Right ventricle myocardium inferior (tissue), 1 donor: Measurements from ENCODE around the gene KLHL4. TPM values are rescaled to one million over a fixed set of nuclear protein-coding genes. Genes with fewer than 3 reads are reported as not detected.
"Not testable (repeated sequence)": the region's sequence is repeated elsewhere in the genome, so short reads cannot be mapped to it uniquely, and the experiment has no call there.

Experiments used
- ATAC-seq: fragments of 200-7000 bp; cut with Tn5 transposase; one replicate; pipeline ENCODE4 v1.9.1; 2020; ENCODE audit warnings: mild to moderate bottlenecking, moderate library complexity
- DNase-seq: peaks from one replicate; pipeline ENCODE4 v3.0.0; 2021; ENCODE audit errors: missing footprints
- intact Hi-C: fragments of 100-400 bp; cut with DNase I; formaldehyde crosslinking; loops from one replicate; pipeline ENCODE4 v1.11.0; 2022
- long read RNA-seq: library from polyadenylated mRNA; unstranded; transcript quantifications from one replicate; pipeline ENCODE4 v2.0.0, GENCODE V29; 2021
- total RNA-seq: library from RNA; stranded (reverse); fragmentation: NEBNext Ultra II Directional; extraction: Animal tissue kit (Norgen Biotek cat#: 25700); gene quantifications from one replicate; pipeline ENCODE4 v1.2.1, GENCODE V29; 2021
- donor health status: DM: no; HTN: yes; CAD: no; lungs with severe emphysema.

Gene KLHL4, protein sequence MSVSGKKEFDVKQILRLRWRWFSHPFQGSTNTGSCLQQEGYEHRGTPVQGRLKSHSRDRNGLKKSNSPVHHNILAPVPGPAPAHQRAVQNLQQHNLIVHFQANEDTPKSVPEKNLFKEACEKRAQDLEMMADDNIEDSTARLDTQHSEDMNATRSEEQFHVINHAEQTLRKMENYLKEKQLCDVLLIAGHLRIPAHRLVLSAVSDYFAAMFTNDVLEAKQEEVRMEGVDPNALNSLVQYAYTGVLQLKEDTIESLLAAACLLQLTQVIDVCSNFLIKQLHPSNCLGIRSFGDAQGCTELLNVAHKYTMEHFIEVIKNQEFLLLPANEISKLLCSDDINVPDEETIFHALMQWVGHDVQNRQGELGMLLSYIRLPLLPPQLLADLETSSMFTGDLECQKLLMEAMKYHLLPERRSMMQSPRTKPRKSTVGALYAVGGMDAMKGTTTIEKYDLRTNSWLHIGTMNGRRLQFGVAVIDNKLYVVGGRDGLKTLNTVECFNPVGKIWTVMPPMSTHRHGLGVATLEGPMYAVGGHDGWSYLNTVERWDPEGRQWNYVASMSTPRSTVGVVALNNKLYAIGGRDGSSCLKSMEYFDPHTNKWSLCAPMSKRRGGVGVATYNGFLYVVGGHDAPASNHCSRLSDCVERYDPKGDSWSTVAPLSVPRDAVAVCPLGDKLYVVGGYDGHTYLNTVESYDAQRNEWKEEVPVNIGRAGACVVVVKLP
- 0.89 TPM for total RNA-seq
- long read RNA-seq, full-length matches to known transcripts = 1 of 1 reads
- long read RNA-seq, partial matches to known transcripts = 0 of 1 reads
- long read RNA-seq, other reads (novel, unspliced or antisense) = 0 of 1 reads

DNA sequence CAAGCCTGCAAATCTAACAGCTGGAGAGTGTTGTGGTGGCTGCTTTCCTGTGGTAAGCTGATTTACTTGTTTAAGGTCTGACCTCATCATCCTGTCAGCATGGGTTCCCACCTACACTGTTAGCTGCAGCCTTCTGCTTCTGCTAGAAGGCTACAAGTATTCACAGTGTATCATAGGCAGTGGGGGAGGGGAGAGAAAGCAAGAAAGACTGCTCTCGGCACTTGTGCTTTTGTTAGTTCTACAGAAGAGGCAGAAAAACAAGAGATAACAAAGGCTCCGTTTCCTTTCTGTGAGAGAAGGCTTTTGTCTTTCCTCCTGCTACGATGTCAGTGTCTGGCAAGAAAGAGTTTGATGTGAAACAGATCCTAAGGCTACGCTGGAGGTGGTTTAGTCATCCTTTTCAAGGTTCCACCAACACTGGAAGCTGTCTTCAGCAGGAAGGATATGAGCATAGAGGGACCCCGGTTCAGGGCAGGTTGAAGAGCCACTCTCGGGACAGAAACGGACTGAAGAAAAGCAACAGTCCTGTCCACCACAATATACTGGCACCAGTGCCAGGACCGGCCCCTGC lies at the start of gene KLHL4:
Gene KLHL4, plus strand, starts transcription at position 232 of the 571 bp plus-strand sequence. Its CDS starts 92 bp downstream, at position 324.
- intact Hi-C loops = no loop called here
- ATAC-seq = no peak
- no peak for DNase-seq

GRCh38 chrX:87468941-87469340 lies 48.7 kb upstream of the KLHL4 start:
- ATAC-seq (no peak), DNase-seq (no peak)
- intact Hi-C loops = no loop called here

- intact Hi-C loops = no loop called here
- no peak for ATAC-seq
- no peak for DNase-seq
Measured at GRCh38 chrX:87475793-87476192, 41.8 kb upstream of the KLHL4 start.

DNA sequence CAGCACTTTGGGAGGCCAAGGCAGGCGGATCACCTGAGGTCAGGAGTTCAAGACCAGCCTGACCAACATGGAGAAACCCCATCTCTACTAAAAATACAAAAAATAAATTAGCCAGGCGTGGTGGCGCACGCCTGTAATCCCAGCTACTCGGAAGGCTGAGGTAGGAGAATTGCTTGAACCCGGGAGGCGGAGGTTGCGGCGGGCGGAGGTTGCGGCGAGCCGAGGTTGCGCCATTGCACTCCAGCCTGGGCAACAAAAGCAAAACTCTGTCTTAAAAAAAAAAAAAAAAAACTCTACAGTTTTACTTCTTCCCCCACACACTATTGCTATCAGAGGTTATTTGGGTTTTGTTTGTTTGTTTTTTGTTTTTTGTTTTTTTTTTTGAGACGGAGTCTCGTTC lies 38.9 kb upstream of the KLHL4 start:
- intact Hi-C loops, ATAC-seq, DNase-seq: not testable (repeated sequence)

GRCh38 chrX:87489071-87489470 lies 28.5 kb upstream of the KLHL4 start:
- ATAC-seq (no peak), DNase-seq (no peak)
- intact Hi-C loops = no loop called here

GRCh38 chrX:87515836-87516235 lies 1.8 kb upstream of the KLHL4 start:
- DNase-seq (no peak), ATAC-seq (no peak)
- intact Hi-C loops = no loop called here

GRCh38 chrX:87516717-87517121 lies 883 bp upstream of the KLHL4 start:
- no peak for ATAC-seq
- intact Hi-C loops = no loop called here
- no peak for DNase-seq

DNA sequence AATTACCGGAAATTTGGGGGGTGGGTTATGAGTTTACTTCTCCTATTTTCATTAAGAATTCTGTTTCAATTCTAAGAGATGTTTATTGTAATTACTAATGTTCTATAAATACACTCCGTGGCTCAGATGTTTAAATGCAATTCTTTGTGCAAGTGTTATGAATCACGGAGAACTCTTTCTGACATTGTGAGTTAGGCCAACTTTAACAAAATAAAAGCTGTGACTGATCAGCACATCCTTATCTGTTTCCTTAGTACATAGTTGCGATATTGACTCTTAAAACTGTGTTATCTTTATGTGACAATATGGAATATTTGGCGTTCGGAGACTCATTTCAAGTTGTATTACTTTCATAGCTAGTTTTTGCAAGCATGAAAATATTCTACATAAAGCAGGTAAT lies 902 bp downstream of the KLHL4 start:
- no peak for DNase-seq
- ATAC-seq = no peak
- intact Hi-C loops = no loop called here

GRCh38 chrX:87525771-87526229 lies 8.2 kb downstream of the KLHL4 start:
- intact Hi-C loops = no loop called here
- DNase-seq (no peak), ATAC-seq (no peak)

- intact Hi-C loops = no loop called here
- DNase-seq (no peak), ATAC-seq (no peak)
Measured at GRCh38 chrX:87526281-87526680, 8.7 kb downstream of the KLHL4 start.

DNA sequence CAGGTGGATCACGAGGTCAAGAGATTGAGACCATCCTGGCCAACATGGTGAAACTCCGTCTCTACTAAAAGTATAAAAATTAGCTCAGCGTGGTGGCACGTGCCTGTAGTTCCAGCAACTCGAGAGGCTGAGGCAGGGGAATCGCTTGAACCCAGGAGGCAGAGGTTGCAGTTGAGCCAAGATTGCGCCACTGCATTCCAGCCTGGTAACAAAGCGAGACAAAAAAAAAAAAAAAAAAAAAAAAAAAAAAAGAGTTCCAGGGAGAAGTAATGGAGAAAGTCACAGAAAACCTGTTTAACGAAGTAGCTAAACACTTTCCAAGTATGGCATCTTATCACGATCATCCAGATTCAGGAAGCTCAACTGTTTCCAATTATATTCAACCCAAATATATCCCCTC lies 10.9 kb downstream of the KLHL4 start:
- ATAC-seq = no peak
- no peak for DNase-seq
- intact Hi-C loops = no loop called here

- intact Hi-C loops = no loop called here
- DNase-seq (no peak), ATAC-seq (no peak)
Measured at GRCh38 chrX:87571964-87572363, 54.4 kb downstream of the KLHL4 start.

DNA sequence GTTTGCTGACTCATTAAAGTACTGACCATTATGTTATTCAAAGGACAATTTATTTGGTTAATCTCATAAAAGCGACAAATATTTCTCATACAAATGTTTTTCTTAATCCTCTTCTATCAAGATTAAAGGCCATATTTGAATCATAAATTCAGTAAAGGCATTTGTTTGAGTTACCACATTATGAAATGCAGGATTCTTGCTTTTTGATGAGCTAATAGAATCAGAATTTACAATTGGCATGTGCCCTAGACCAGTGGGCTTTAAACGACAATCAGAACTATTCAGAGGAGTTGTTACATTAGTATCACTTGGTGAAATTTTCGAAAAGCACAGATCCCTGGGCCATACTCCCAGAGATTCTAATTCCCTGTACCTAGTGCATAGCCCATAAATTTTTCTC lies 55.3 kb downstream of the KLHL4 start:
- intact Hi-C loops = no loop called here
- no peak for ATAC-seq
- no peak for DNase-seq

DNA sequence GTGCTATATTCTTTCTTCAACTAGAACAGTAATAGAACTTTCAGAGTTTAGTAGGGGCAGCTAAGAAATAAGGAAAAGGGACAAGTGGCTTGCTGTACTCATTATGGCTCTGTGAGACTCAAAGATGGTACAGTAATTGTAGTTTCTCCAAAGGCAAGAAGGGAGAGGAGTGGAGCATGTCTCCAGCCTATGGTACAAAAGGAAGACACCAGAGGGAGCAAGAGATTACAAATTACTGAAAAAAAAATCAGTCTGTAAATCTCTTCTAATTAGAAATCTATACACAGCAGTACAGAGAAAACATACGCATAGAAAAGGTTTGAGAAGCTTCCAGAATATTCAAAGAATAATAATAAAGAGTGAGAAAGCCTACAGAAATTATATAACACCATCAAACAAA lies 61.4 kb downstream of the KLHL4 start:
- ATAC-seq (no peak), DNase-seq (no peak)
- intact Hi-C loops = no loop called here

DNA sequence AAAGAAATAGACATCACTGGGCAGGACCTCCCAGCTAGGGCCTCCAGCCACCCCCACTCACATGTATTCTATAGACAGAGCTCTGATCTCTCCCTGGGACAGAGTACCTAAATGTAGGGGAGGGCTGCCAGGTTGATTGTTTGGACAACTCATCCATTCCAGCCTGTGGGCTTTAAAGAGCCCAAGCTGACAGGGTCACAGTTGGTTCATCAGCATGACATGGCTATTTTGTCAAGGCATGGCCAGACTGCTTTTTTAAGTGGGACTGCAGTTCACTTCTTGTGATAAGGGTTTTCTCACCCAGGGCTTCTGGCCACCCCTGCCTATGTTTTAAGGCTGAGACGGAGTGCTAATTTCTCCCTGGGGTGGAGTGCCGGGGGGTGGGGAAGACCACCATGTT lies 63.3 kb downstream of the KLHL4 start:
- no peak for ATAC-seq
- intact Hi-C loops = no loop called here
- no peak for DNase-seq

GRCh38 chrX:87582453-87582852 lies 64.9 kb downstream of the KLHL4 start:
- DNase-seq (no peak), ATAC-seq (no peak)
- intact Hi-C loops = no loop called here

- ATAC-seq = no peak
- intact Hi-C loops = no loop called here
Measured at GRCh38 chrX:87583679-87584078, 66.1 kb downstream of the KLHL4 start.

DNA sequence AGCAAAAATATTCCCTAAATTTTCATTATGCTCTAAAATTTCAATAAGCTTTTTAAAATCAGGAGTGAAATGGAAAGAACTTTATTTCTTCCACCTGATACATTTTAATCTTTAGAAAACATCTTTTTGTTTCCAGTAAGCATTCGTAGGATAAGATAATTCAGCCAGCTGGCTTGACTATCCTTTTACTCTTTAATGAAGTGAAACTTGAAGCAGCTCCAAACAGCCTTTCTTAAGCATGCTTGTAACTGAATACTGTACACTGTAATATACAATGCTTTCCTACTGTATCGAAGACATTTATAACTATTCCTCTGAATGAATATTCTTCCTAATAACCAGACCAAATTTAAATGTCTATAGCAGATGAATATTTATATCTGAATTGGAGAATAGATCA lies 98.8 kb downstream of the KLHL4 start:
- ATAC-seq = no peak
- no peak for DNase-seq
- intact Hi-C loops = no loop called here

More at GRCh38 chrX:87583679-87584078, 66.1 kb downstream of the KLHL4 start:
- peak; percentile 20 for DNase-seq

DNA sequence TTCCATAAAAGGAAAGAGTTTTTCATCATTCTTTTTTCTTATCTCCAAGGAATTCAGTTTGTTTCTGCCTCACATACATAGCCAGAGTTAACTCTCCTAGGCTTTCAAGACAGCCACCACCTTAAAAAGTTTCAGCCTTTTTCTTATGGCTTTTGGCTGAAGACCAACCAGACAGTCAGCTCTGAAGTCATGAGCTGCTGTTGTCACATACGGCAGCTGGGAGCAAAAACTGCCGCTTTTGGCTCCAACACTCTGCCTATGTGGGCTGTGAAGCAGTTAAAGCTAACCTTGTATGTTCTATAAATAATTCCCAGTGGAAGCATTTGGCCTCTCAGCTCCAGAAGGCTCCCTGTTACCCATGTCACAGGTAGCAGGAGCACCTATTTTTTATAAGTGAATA lies 104.1 kb downstream of the KLHL4 start:
- no peak for DNase-seq
- intact Hi-C loops = no loop called here
- no peak for ATAC-seq

- ATAC-seq = no peak
- DNase-seq = no peak
- intact Hi-C loops = no loop called here
Measured at GRCh38 chrX:87626996-87627395, 109.4 kb downstream of the KLHL4 start.
